GOT3 (cell line): Measurements from ENCODE around the gene PLEKHH2.
"Not testable (repeated sequence)": the region's sequence is repeated elsewhere in the genome, so short reads cannot be mapped to it uniquely, and the experiment has no call there.

Experiments
- DNase-seq: peaks from one replicate; lab custom pipeline; 2025; ENCODE audit warnings: mixed read lengths; lab: John Stamatoyannopoulos, UW

The PLEKHH2 gene

DNA sequence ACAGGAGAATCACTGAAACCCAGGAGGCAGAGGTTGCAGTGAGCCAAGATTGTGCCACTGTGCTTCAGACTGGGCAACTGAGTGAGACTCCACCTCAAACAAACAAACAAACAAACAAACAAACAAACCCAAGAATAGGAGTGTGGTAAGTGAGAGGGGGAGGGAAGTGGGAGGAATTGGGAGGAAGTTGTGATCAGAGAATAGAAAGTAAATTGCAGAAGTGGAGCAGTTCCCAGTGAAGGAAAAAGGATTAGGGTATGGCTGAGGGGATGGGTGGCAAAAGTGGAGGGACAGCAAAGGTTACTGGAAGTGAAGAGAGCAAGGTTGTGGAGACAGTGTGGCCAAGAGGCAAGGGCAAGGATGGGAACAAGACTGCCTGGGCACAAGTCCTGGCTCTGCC, 80.3 kb downstream of the PLEKHH2 start:
- DNase-seq, result no peak

DNA sequence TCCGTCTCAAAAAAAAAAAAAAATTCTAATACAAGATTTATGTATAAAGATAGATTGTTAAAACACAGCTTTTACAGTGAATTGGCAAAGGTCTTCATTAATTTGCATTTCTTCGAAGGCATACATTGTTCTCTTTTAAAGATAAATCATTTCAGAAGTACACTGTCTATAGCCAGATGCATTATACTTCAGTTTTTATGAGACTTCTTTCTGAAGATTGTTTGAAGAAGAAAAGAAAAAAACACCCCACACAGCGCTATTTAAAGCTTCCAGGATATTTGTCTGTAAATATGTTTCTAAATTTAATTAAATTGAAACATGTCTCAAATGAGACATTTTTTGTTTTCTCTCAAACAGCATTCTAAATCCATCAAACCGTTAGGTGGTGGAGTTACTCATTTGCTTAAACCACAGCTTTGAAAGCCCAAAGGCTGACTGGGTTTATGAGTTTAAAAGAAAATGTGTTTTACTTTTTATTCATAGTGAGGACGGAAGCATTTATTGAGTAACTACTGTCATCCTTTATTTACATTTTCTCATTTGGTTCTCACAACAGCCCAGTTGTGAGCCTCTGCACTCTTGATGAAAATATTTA, 81.6 kb downstream of the PLEKHH2 start:
- DNase-seq, result no peak

DNA sequence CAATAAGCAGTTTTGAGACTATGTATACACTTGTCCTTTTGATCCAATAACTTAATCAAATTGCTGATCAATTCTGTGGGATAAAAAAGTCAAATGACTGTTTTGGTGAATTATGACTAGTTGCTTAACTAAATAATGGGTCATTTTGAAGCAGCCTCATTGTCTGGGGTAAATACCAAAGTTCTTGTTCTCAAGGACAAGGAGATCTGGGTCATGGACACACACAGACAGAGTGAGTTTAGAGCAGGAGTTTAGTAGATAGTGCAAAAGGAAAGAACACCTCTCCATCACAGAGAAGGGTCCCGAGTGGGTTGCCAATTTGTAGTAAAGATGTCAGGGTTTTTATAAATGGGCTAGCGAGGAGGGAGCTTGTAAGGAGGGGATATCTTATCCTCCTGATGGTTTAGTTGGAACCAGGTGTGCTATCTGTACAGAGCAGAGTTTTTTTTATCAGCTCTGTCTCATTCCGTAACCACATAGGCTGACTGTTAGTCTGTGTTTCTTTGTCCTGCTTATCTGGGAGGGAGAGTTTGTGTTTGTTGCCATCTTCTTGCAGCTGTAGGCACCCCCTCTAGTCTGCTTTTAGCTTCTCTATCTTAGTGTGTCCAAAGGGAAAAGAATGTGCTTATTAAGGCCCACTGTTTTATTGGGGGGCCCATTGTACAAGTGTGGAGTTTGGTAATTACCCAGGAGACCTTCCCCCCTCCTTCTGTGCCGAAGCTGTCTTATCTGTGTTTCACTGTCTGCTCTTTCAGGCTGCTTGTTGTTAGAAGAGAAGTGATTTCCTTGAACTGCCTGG, 87.9 kb downstream of the PLEKHH2 start:
- DNase-seq, result no peak

DNA sequence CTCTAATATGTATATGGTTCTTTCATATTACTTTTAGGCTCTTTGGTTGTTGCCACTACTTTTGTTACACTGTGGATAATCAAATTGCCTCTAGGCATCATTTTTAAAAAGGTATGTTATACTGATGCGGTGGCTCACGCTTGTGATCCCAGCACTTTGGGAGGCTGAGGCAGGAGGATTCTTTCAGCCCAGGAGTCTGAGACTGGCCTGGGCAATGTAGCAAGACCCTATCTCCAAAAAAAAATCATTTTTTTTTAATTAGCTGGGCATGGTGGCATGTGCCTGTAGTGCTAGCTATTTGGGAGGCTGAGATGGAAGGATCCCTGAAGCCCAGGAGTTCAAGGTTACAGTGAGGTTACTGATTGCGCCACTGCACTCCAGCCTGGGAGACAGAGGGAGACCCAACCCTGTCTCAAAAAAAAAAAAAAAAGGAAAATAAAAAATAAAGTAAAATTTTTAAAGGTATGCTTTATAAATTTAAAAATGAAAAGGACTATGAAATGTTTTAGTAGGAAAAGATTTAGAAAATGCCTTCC, 88.7 kb downstream of the PLEKHH2 start:
- DNase-seq, result no peak

DNA sequence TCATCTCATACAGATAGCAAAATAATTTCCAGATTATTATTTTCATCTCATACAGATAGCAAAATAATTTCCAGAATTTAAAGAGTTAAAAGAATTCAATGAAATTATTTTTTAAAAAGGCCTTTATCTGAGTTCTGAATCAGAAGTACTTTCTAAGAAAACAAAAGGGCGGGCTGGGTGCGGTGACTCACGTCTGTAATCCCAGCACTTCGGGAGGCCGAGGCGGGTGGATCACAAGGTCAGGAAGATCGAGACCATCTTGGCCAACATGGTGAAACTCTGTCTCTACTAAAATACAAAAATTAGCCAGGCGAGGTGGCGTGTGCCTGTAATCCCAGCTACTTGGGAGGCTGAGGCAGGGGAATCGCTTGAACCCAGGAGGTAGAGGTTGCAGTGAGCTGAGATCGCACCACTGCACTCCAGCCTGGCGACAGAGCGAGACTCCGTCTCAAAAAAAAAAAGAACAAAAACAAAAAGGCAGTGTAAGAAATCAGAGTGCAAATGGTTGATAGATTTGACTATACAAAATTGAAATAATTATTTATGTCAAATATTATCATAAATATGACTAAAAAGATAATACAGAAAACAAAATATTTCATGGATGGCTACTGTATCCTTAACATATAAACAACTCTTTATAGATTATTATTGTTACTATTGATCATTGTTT, 90.0 kb downstream of the PLEKHH2 start:
- not testable (repeated sequence) for DNase-seq

DNA sequence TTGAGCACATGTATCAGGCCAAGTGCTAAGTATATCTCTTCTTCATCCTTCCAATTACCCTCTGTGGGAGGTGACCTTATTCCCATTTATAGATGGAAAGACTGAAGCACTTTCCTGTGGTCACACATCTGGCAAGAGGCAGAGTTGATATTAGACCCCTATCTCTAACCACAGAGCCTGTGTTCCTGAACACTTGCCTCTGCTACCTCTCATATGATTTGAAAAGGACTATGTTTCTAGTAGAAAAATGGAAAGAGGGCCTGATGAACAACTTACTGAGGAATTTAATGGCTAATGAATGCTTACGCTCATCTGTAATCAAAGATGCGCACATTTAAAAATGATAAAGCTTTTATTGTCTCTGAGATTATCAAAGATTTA, 90.6 kb downstream of the PLEKHH2 start:
- no peak for DNase-seq

DNA sequence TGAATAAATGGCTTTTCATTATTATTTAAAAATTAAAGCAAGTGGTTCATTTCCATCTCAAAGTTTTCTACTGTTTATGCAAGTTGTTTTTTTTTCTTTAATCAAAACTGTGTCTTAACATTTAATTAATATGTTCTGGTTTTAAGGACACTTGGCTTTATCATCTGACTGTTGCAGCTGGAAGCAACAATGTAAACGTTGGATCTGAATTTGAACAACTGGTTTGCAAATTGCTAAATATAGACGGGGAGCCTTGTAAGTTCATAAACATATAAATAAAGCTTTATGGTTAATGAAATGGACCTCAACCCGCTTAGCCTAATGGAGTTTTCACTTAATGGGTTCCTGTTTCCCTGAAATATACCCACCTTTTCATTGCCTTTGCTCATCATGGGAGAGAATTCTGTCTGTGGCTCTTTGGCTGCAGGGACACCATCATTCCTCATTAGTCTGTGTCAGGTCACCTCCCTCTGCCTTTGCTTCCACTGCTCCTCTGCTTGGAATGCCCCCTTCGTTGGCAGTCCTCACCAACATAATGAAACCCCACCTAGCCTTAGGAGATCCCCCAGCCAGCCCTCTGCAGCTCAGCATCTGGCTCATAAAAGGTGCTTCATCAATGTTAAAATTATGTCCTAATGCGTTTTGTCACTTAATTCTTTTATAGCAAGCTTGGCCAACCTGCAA, 92.6 kb downstream of the PLEKHH2 start:
- no peak for DNase-seq

DNA sequence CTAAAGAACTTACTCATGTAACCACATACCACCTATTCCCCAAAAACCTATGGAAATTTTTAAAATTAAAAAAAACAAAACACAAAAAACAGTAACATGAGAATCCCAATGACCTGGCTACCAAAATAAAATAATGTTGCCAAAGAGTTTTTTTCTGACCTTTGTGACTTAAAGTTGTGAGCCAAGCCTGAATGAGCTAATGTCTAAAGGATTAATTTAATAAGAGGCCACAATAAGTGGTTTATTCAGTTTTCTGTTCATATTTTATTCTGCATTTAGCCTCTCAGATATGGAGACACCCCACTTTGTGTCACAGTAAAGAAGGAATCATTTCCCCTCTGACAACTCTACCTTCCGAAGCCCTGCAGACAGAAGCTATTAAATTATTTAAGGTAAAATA, 94.2 kb downstream of the PLEKHH2 start:
- DNase-seq, result no peak

DNA sequence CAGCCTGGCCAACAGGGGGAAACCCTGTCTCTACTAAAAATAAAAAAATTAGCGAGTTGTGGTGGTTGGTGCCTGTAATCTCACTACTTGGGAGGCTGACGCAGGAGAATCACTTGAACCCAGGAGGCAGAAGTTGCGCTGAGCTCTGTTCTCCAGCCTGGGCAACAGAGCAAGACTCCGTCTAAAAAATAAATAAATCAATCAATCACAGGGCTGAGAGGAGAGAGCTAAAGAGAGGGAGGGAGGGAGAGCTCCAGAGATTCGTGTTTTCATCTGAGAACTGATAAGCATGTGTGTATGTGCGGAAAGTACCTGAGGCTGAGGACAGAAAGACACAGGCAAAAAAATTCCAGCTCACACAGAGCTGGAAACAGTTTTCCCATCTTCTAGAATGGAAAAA, 99.6 kb downstream of the PLEKHH2 start:
- DNase-seq, result no peak

DNA sequence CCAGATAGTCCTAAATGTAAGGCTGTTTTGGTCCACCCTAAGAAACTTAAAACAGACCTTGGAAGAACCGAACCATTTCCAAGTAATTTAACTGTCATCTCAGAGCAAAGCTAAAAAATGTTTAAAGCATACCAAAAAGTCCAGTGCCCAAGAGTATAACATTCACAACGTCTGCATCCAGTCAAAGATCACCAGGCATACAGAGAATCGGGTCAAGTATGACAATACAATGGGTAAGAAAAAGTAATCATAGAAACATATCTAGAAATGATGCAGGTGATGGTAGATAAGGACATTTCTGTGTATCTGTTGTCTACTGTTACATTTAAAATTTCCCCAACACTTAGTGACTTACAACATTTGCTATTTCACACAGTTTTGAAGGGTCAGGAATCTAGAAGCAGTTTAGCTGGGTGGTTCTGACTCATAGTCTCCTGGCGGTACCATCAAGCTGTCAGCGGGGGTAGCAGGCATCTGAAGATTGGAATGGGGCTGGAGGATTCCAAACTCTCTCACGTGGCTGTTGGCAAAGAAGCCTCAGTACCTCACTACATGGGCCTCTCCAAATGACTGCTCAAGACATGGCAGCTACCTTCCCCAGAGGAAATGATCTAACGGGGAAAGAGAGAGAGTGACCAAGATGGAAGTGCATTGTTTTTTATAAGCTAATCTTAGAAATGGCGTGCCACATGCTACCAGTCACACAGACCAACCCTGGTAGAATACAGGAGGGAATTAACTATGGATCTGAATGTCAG, 100.2 kb downstream of the PLEKHH2 start:
- no peak for DNase-seq

DNA sequence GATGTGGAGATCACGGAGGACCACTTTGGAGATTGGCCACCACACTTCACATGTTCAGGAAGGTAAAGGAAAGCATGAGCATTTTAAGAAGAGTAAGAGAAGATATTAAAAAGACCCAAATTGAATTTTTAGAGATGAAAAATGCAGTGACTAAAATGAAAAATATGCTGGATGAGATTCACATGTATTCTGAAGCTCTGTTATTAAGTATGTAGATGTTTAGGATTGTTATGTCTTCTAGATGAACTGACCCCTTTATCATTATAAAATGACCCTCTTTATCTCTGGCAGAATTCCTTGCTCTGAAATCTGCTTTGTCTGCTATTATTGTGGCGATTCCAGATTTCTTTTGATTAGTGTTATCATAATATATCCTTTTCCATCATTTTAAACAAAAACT, 100.8 kb downstream of the PLEKHH2 start:
- DNase-seq, result no peak

DNA sequence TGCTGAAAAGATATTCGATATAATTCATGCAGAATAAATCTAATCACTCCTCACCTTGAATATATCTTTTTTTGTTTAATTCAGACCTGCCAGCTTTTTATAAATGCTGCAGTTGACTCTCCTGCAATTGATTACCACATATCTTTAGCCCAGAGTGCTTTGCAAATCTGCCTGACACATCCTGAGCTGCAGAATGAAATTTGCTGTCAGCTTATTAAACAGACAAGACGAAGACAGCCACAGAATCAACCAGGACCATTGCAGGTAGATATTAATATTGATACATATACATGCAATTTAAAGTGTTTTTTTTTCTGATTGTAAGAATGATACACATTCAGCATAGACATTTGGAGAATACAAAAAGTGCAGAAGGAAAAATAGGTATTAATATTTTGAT, 101.2 kb downstream of the PLEKHH2 start:
- no peak for DNase-seq

DNA sequence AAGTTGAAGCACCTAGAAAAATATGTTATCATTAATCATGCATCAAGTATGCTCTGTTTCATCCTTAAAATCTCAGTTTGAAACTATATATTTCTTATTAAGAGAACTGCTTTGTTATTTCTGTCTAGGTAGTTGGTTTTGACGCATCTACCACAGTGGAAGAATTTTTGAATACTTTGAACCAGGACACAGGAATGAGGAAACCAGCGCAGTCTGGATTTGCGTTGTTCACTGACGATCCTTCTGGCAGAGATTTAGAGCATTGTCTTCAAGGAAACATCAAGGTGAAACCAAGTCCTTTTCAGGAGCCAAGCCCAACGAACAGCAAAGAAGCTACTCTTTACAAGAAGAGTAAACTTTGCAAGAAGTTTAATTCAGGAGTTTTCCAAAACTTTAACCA, 106.6 kb downstream of the PLEKHH2 start:
- no peak for DNase-seq

DNA sequence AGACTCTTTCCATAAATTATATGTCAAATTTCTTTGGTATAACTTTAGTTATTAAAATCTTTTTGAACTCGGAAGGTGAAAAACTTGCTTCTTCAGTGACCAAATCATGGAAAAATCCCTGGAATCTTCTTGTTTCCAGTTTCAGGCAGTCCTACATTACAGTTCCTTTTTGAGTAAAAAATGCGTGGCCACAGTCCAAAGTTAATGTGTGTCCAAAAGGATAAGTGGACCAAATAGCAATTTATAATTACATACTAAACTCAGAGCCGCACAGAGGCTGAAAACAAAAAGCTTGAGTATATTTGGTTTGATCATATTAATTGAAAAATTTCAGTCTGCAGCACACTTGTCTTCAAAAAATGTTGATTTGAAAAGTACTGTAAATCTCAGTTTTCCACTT, 108.4 kb downstream of the PLEKHH2 start:
- DNase-seq, result no peak

DNA sequence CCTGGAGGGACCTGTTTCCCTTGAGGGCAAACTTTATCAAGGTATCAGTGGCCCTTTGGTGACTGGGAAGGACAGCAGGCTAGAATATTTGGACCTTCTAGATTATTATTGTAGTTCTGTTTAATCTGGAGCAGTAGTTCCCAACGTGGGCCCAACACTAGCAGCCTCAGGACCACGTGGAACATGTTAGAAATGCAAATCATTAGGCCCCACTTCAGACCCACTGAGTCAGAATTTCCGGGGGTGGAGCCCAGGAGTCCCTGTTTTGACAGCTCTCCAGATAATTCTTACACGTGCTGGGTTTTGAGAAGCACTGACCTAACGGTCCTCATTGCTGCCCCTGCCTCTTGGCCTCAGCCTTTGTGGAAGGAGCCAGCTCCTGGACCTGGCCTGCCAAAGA, 111.3 kb downstream of the PLEKHH2 start:
- no peak for DNase-seq

DNA sequence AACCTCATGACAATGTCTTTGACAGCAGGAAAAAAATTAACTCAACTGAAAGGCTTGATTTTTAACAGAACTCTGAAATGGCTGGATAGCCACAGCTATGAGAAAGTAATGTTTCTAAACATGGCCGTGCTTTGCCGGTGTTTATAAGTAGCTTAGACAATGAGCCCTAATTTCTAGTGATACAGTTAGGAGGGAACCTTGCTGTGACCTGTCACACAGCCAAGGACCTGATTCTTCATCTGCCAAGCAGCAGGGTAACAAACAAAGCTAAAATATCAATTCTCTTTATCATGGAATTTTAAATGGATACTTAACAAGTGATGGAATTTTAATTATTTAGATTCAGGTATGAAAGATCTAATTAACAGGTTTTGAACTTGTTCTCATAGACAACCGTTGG, 112.5 kb downstream of the PLEKHH2 start:
- DNase-seq, result no peak

DNA sequence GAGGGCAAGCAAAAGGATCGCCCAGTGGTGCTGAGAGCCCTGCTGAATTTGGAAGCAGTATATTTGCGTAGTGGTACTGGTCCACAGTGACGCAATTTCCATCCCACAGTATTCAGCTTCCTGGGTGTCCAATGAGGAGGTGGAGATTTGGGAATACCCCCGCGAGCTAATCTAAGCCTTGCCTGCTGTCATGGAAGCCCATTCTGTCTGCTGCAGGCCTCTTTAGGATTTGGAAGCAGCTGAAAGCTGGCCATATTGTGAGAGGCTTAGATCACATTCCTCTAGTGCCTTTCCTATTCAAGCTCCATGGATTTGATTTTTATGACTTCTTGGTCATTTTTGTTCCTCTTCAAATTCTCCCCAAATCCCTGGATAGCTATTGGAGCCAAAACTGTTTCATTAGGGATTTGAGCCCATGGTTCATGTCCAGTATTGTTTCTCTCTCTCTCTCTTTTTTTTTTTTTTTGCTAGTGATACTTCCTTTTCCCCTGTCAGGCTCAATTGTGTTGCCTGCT, 114.5 kb downstream of the PLEKHH2 start:
- no peak for DNase-seq

DNA sequence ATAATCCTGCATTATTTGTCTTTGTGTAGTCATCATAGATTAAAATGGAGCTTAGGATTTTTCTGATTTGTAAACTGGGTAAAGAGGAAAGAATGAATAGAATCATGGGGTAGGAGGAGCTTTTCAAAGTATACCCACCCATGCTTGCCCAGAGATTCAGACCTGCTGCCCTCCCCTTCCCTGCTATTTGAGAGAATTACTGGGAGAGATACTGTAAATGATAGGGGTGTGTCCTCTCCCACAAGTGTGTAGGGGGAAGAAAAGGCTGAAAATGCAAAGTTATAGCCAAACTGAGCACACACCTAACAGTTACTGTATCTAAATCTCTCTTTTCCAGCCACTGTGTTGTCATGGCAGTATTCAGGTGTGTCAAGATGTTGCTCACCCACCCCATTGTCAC, 115.2 kb downstream of the PLEKHH2 start:
- DNase-seq, result no peak

DNA sequence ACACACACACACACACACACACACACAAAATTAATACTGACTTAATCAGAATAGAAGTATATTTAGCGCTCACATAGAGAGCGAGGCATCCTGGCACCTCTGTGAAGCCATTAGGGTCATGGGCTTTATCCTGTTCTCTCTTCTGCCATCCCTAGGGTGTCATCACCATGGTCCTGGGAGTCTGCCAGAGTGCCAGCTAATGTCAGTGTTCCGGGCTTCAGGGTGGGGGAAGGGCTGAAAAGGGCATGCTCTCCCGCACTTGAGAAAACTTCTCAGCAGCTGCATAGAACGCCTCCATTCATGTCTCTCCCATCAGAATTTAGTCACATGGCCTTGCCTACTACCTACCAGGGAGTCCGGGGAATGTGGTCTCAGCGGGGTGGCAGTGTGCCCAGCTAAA, 117.1 kb downstream of the PLEKHH2 start:
- DNase-seq, result no peak

DNA sequence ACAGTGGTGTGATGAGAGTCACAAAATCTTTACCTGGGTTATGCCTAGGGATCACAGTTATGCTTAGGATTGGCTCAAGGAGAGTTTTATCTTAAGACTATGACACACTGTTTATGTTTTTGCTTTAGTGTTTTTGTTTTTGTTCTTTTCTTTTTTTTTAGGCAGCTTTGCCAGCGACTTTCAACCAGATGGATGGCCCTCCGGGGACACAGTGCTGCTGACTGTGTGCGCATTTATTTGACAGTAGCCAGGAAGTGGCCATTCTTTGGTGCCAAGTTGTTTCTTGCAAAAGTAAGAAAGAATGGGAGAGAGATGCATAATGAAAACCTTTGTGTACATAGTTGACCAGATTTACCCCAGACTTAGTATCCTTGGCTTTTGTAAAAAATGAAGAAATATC, 121.7 kb downstream of the PLEKHH2 start:
- no peak for DNase-seq

DNA sequence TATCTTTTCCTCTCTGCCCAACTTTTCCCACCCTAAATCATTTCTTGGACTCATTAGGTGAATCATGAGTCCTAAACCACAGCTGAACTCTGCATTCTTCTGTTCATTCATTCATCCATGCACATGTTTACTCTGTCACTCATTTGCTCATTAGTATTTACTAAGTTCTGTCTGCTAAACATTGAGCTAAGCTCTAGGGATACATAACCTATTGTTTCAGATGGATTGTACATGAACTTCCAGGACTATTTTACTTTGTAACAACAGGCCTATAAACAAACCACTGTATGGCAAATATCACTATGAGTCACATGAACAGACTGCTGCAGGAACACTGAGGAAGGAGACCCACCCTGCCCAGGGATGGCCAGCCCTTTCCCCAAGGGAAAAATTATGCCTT, 122.1 kb downstream of the PLEKHH2 start:
- DNase-seq, result no peak

DNA sequence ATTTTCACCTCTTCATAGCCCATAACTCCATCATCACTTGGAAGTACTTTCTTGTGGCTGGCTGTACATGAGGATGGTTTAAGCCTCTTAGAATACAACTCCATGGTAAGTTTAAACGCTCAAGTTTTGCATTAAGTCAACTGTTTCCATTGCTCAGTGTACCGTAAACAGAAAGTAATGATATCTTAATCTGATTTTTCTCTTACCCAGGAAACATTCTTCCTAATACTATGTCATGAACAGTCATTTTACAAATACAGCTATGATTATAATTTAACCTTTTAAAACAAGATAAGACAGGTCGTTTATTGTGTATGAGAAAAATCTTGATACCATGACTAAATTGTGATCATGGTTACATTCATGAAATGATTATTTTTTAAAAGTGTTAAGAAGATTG, 125.2 kb downstream of the PLEKHH2 start:
- no peak for DNase-seq
